ENCODE data around the gene TCF15. TPM values are rescaled to one million over a fixed set of nuclear protein-coding genes. Genes with fewer than 3 reads are reported as not detected.

The TCF15 gene
- total and polyA plus RNA-seq, 2 of the 13 experiments (the other 11 are each of a cell fraction or from before 2014, with no cell fraction given): not detected

DNA sequence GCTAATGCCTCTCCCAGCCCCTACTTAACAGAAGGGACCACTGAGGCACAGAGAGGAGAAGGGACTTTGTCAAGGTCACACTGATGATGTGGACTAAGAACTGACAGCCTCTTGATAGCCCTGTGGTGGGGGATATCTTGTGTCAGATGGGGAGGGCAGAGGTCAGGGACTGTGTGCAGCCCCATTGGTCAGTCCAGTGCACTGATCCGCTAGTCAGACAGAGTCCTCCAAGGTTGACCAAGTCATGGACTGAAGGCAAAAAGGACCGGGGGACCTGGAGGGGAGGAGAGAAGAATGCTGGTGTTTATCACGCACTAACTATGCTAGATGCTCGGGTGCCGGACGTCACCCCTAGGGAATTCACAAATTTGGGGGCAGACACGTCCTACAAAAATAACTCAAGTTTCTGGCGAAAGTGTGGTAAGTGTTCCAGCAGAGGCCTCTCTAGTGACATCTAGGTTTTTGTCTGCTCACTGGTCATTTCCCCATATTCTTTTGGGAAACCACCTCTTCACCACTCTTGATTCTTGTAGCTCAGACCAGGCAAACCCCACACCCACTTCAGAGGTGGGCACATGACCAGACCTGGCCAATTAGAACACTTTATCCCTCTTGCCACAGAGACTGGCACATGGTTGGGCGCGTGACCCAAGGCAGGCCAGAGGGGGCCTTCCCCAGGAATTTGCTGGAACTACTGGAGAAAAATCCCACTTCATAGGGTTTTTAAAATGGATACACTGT is 21.0 kb downstream of the TCF15 start:
- intact Hi-C loops (cut with micrococcal nuclease; ENCODE audit: unreplicated experiment) (no loop called here), in situ Hi-C loops (cut with HindIII; ENCODE audit: extremely low pct_ligation_motif_present, low pct_unique_long_range_greater_than_20kb) (no loop called here)
- ATAC-seq (peak; percentile 55), FAIRE-seq (no peak), DNase-seq (ENCODE audit: low spot score) (no peak)
- H2AFZ ChIP-seq (ENCODE audit: low read length): no peak overlapping the region
- H3K9ac ChIP-seq (ENCODE audit: insufficient read depth, low read depth, low read length): no peak overlapping the region
- POLR2A ChIA-PET: no interaction called here
- H3K79me2 ChIP-seq (ENCODE audit: insufficient read depth, low read length): no peaks in the 10 kb centered on the region
- CTCF ChIA-PET (ENCODE audit: low intra/inter-chr PET ratio, low total read pairs): no interaction called here
- H3K9me3 ChIP-seq (ENCODE audit: low read length): no peaks in the 10 kb centered on the region
- no peak overlapping the region for H3K4me3 ChIP-seq (replicated peaks in 1 of 3; ENCODE audit: insufficient read depth in 1 of 3, low read depth in 2 of 3, low read length in 3 of 3)
- 29% methylated on average over 10 of the region's 10 CpGs for WGBS (ENCODE audit: low lambda C conversion rate)
- BruUV-seq (replicated peaks): no TSS peak
- peaks cover 1 to 24% of the 10 kb centered on the region in 2 experiments; a peak in 4 of 5 replicates for H3K27me3 ChIP-seq (ENCODE audit: control insufficient read depth in 1 of 2, insufficient read depth in 2 of 2, low read length in 2 of 2)
- no peak overlapping the region for H3K4me2 ChIP-seq (ENCODE audit: low read depth, low read length)
- H3K4me1 ChIP-seq (ENCODE audit: insufficient read depth, low read length): peaks cover 8% of the 10 kb centered on the region; the same call in 1 of the 2 replicates
- no peak overlapping the region for H3K27ac ChIP-seq (ENCODE audit: extremely low read length, insufficient read depth, low read length)
- no peaks in the 10 kb centered on the region for H3K36me3 ChIP-seq (replicated peaks in 1 of 2; ENCODE audit: control insufficient read depth in 1 of 2, insufficient read depth in 2 of 2, low read length in 2 of 2)
- H4K20me1 ChIP-seq (ENCODE audit: insufficient read depth, low read length): no peaks in the 10 kb centered on the region
- TF ChIP-seq, protein P1, sequence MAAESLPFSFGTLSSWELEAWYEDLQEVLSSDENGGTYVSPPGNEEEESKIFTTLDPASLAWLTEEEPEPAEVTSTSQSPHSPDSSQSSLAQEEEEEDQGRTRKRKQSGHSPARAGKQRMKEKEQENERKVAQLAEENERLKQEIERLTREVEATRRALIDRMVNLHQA (CRISPR knock-in tag; IDR thresholded peaks at IDR 0.05): no peak
- TF ChIP-seq ZNF616 (CRISPR knock-in tag; IDR thresholded peaks at IDR 0.05; ENCODE audit: low read depth): no peak
- no peak for TF ChIP-seq TGIF2 (CRISPR knock-in tag; IDR thresholded peaks at IDR 0.05)
- TF ChIP-seq SETDB1 (CRISPR knock-in tag; IDR thresholded peaks at IDR 0.05; ENCODE audit: borderline replicate concordance): no peak
- TF ChIP-seq HDAC1 (CRISPR knock-in tag; IDR thresholded peaks at IDR 0.05): no peak
- TF ChIP-seq ARNTL (CRISPR knock-in tag; IDR thresholded peaks at IDR 0.05): 0 out of 2 replicates have a peak, but pooled peaks have one; percentile 33
- TF ChIP-seq, protein P2, sequence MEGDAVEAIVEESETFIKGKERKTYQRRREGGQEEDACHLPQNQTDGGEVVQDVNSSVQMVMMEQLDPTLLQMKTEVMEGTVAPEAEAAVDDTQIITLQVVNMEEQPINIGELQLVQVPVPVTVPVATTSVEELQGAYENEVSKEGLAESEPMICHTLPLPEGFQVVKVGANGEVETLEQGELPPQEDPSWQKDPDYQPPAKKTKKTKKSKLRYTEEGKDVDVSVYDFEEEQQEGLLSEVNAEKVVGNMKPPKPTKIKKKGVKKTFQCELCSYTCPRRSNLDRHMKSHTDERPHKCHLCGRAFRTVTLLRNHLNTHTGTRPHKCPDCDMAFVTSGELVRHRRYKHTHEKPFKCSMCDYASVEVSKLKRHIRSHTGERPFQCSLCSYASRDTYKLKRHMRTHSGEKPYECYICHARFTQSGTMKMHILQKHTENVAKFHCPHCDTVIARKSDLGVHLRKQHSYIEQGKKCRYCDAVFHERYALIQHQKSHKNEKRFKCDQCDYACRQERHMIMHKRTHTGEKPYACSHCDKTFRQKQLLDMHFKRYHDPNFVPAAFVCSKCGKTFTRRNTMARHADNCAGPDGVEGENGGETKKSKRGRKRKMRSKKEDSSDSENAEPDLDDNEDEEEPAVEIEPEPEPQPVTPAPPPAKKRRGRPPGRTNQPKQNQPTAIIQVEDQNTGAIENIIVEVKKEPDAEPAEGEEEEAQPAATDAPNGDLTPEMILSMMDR (CRISPR knock-in tag; IDR thresholded peaks at IDR 0.05): peak; percentile 30
- TF ChIP-seq HDAC2 (CRISPR knock-in tag; IDR thresholded peaks at IDR 0.05): no peak
- no peak for TF ChIP-seq PAF1 (CRISPR knock-in tag; IDR thresholded peaks at IDR 0.05)
- no peak for TF ChIP-seq PHF5A (CRISPR knock-in tag; IDR thresholded peaks at IDR 0.05; ENCODE audit: low read depth, unreplicated experiment)
- no peak for TF ChIP-seq TAF1 (CRISPR knock-in tag; IDR thresholded peaks at IDR 0.05)
- 0 out of 2 replicates have a peak, but pooled peaks have one; percentile 34 for TF ChIP-seq MXD3 (CRISPR knock-in tag; IDR thresholded peaks at IDR 0.05)
- TF ChIP-seq E2F5 (CRISPR knock-in tag; conservative IDR thresholded peaks at IDR 0.05): no peak
- no peak; the same call in 1 of the 2 replicates for TF ChIP-seq SALL1 (CRISPR knock-in tag; IDR thresholded peaks at IDR 0.05)
- TF ChIP-seq SOX13 (IDR thresholded peaks at IDR 0.05): no peak
- no peak for TF ChIP-seq SOX13 (CRISPR knock-in tag; conservative IDR thresholded peaks at IDR 0.05 in 1 of 2, IDR thresholded peaks at IDR 0.05 in 1 of 2)
- no peak for TF ChIP-seq ZNF879 (CRISPR knock-in tag; IDR thresholded peaks at IDR 0.05)
- TF ChIP-seq ZBTB14 (CRISPR knock-in tag; IDR thresholded peaks at IDR 0.05): no peak
- TF ChIP-seq ZNF770 (CRISPR knock-in tag; IDR thresholded peaks at IDR 0.05): no peak

Measured in HepG2 (cell line).